ENCODE results near the gene SH3RF1.

Gene SH3RF1

DNA sequence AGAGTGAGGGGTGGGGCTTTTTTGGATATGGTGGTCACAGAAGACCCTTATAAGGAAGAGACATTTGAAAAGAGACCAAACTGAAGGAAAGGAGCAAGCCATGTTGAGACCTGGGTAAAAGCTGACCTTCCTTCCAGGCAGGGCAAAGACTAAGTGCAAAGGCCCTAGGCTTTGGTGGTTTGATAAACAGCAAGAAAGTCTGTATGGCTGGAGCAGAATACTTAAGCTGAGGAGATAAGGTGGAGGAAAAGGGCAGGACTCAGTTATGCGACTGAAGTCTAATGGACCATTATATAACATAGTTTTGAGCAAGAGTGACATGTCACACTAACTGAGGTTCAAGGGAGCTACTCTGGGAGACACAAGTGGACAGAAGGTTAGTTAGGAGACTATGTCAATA, 20.0 kb downstream of the SH3RF1 start:
- no peak for DNase-seq

DNA sequence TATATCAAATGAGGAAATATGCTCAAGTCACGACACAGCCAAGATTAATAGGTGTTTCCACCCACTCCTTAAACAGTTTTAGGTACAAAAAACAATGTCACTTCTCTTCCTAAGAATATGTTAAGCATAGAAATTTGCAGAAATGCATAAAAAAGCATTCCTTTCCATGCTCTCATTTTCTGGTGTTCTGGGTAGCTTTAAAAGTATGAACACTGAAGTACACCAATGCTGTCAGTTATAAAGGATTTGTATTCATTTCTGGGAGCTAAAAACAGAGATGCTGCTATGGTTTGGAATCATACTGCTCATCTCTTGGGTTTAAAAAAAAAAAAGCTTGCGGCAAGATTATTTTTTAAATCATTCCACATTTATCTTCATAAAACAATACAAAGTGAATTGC, 20.8 kb downstream of the SH3RF1 start:
- DNase-seq = no peak

DNA sequence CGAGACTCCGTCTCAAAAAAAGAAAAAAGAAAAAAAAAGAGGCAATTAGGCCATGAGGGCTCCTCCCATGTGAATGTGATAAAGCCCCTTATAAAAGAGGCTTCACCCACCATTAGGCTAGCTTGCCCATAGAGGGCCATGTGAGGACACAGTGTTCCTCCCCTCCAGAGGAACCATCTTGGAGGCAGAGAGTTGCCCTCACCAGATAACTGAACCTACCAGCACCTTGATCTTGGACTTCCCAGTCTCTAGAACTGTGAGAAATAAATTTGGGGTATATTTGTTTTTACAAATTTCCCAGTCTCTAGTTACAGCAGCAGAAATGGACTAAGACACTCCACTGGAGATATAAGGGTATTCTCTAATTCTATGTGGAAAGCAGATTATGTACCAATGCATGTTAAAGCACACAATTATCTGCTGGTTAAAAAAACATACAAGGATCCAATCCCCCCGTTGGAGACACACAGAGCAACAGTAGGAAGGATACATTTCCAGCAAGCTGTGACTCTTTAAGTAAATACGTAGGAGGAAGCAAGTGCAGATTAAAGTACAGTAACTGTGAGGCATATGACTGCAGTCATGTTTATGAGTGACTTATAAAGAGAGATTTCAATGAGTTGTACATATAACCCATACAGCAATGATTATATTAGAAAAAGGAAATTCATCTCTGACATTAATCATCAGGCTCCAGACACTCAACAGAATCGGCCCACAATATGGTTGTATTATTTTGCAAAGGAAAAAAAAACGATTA, 21.4 kb downstream of the SH3RF1 start:
- DNase-seq = no peak

DNA sequence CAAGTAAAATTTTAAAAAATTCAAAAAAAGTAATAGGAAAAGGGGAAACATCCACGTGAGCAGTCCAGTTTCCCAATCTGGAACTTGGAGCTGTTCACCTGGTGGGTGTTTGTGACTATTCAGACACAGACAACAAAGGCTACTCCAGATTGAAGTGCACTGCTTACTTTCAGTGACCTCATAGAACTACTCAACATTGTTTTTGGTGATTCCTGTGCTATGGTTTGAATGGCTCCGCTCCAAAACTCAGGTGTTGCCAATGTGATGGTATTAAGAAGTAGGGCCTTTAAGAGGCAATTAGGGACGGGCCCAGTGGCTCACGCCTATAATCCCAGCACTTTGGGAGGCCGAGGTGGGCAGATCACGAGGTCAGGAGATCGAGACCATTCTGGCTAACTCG, 22.1 kb downstream of the SH3RF1 start:
- no peak for DNase-seq

DNA sequence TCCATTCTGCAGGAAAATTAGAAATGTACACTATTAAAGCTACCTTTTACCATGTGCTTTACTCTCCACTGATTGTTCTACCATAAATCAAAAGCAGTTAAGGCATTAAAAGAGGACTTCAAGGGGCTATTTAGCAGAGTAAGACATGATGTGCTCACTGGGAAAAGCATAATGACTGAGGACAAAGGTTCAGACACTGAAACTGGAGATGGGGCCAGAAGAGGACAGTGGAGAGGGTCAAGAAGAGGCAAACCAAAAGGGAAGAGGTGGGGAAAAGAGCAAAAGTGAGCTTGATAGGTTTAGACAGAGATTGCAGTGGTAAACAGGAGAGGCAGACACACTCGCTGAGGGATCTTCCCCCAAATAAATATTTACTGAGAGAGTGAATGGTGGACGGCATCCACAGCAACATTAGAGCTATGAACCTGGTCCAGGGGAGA, 23.8 kb downstream of the SH3RF1 start:
- DNase-seq = no peak

DNA sequence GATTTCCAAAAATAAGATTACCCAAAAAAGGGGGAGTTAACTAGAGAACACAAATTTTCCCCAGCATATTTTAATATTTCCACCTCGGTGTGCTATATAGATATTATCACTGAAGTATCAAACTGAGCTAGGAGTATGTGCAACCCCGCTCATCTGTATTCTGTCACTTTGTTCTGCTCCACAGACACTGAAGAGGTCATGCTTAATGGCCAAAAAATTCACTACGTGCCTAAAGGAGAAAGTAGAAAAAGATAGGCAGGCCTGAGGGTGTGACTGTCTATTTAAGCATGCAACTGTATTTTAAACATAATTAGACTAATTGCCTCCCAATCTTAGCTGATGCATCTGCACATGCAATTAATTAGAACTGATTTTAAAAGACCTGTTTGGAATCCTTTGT, 24.5 kb downstream of the SH3RF1 start:
- no peak for DNase-seq

DNA sequence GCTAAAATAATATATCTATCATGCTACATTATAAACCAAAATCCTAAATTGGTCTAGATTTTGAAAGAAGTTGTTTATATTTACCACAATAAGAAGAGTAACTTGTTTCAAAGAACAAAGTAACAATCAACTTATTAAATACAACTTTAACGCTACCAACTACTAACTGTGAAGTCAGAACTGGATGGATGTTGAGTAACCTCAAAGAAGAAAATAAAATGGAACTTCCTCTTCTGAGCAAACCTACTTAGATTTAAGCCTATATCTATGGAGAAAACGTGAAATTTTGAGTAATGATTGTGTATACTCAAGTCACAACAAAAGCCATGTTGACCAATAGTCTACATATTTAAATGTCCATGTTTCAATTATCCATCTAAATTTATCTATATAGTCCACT, 25.7 kb downstream of the SH3RF1 start:
- no peak for DNase-seq

DNA sequence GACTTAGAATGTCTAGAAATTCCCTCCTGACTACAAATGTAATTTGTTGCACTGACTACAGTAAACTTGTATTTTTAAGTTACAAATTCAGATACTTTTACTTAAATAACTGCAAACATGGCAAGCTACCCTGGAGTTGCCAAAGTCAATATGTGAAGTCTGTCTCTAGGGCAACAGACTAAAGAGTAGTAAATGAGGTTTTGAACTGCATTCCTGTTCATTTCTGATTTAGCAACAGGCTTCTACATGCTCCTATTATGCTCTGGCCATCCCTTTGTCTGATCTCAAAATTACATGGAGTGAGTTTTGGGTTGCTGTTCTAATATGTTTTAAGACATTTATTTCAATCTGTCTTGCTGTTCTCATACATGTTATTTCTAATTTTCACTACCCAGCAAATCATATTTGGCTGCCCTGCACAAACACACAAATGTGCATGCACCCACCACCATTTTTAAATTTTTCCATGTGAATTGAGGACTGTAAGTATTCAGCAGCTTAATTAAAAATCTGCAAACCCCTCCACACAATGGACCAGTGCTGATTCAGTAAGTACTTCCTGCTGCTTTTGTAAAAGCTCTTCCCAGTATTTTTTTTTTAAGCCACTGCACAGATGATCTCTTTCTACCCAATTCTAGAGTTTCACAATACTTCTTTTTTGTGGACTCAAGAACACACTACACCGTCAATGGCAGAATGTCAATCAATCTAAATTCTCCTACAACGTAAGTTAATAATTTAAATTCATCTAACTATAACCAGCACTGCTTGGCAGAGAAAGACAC, 26.7 kb downstream of the SH3RF1 start:
- DNase-seq = no peak

DNA sequence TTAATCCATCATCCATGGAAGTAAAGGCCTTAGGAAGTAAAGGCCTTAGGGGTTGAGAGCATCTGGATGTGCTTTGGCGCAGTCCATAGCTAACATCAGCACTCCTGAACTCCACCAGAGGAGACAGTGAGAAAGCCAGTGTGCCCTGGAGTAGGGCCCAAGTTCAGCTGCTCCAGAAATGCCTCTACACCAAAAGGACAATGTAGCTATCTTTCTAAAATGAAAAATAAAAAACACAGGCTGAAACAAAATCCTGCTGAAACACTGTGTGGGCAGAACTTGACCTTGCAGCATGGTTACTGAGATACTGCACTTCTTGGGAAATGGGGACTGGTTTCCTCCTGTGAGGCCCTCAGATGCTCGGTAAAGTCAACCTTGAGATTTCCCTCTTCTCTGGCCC, 29.3 kb downstream of the SH3RF1 start:
- DNase-seq = no peak

DNA sequence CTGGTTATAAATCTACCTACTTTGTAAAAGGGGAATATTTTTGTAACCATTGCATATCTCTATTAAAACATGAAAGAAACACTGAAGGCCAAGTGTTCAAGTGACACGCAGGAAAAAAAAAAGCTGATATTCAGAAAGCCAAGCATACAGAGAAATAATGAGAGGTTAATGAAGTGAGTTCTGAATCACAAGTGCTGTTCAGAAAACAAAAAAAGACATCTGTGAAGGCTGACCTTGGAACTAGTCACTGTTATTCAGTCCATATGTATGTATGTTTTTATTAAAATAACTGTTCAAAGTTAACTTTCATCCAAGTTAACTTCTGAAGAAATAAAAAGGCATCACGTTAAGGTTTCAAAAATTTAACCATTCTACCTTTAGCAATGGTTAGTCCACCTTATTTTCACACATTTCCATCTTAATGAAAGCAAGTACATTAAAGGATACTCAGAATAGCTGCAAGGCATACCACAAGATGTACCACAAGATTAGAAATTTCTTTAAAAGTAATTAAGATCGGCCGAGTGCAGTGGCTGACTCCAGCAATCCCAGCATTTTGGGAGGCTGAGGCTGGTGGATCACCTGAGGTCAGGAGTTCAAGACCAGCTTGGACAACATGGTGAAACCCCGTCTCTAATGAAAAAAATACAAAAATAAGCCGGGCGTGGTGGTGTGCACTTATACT, 31.4 kb downstream of the SH3RF1 start:
- no peak for DNase-seq

DNA sequence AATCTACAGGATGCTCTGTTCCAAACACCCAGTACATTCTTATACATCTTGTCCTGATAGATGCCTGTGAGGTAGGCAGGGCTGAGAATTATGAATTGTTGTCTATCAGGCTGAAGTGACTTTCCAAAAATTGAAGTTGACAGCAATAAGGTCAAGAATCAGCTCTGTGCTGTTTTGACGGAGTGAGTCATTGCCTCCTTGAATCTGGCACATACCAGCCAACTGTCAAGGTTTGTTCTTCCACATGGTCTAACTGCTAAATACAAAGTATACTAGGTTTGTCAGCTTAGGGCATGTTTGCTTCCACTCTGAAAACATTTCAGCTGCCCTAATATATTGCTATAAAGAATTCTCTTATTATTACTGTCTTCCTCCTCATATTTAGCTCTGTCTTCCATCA, 32.3 kb downstream of the SH3RF1 start:
- no peak for DNase-seq

DNA sequence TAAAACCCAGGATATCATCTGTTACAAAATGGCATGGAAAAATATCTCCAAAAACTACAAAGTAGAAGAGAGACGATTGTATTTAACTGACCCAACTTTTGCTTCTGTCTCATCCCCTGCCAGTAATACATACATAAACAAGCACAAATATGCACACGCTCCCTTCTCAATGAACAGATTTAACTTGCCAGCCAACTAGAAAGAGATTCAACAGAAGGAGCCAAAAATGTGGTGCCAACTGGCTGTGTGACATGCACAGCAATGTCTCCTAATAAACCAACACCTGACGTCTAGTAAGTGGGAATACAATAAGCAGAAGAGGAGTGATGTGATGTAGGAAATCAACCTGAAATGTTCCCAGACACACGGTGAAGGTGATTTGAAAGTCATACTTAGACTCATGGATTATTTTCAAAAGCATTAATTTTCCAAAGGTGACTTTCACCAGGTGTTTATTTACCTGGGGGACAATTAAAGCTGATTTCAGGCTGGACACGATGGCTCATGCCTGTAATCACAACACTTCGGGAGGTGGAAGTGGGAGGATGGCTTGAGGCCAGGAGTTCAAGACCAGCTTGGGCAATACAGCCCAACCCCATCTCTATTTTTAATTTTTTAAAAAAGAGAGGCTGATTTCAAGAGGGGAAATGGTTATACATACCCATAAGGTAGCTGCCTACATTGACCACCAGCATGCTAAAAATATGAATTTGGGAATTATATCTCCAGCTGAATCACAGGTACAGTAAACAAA, 33.7 kb downstream of the SH3RF1 start:
- no peak for DNase-seq

DNA sequence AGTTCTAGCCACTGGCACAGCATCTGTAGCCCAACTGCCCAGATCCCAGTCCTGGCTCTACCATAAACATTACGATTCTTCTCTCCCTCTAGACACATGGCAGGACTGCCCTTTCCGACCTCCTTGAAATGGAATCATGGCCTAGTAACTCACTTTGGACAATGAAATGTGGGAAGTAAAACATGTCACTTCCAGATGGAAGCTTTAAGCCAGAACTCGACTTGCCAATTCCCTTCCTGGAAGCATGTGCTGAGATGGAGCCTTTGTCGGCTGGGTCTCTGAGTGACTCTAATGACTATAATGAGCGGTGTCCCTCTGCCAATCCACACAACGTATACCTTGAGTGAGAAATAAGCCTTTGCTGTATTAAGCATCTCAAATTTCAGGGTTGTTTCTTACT, 34.7 kb downstream of the SH3RF1 start:
- no peak for DNase-seq

DNA sequence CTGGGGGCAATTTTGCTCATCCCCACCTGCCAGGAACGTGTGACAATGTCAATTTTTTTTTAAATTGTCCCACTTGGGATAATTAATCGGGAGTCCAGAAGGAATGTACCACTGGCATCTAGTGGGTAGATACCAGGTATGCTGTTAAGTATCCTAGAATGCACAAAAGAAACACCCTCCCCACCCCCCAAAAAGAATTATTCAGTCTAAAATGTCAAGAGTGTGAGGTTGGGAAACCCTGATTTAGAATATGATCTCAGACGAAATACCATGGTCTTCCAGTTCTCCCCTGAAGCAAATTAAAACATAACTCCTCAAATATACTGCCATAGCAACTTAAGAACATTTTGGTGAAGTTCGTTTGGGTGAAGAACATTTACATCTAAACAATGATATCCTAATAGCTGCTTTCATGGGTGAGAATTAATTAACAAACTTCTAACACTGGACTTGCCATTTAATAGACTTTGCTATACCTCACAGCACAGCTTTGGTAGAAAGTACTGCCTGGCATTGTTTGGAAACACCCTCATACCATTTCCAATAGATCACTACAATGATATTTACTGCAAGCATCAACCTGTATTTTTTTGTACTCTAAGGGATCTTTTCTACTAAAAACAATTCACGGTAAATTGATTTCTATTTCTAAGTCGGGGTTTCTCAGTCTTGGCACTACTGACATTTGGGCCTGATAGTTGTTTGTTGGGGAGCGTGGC, 36.5 kb downstream of the SH3RF1 start:
- no peak for DNase-seq

DNA sequence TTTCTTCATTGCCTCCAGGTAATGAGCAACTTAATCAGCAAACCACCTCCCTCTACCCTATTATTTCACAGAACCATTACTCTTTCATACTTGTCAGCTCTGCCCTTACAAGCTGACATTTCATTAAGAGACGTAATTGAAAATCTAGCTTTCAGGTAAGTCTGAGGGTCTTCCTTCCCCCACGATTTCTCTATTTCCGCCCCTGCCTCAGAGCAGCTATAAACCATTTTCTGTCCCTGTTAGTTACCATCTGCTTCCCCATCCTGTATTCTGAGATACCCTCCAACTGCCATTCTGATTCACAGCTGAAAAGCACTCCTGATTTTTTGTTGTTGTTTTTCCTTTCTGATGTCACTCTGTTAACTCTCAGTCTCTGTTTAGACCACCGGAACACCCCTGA, 37.1 kb downstream of the SH3RF1 start:
- DNase-seq = no peak

DNA sequence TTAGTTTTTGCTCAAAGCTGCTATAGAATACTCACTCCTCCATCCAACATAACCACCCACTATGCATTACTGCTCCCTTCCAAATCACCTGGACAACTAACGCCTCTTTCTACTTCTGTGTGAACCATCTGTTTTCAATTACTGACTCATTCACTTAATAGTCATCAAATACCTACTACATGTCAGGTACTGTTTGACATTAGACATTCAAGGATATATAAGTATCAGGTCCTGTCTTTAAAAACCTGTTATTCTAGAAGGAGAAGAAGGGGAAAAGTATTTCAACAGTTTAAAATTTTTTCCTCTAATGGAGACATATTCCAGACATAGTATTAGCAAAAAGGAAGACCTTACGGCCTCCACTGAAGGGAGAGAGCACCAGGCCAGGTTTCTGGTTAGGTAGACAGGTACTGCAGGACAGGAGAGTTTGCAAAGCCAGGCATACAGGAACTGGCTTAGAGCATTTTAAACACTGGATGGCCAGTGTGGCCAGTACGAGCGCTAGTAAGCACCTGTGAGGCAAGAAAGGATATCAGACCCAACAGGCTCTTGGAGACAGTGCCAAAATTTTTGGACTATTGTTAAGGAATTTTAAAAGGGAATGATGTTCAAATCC, 39.0 kb downstream of the SH3RF1 start:
- DNase-seq = no peak

DNA sequence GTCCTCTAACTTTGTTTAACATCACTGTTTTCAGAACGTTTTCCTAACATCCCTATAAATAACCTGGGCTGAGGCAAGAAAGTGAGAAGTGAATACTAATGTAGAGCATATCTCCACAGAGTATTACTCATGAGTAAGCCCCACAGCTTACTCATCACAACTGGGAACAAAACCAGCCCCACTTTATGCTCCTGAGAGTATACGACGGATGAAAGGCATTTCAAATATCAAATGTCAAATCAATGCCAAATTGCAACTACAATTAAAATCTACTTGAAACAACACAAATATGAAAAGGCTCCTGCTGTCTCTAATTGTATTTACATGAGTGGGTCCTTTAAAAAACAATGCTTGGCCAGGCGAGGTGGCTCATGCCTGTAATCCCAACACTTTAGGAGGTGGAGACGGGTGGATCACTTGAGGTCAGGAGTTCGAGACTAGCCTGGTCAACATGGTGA, 41.2 kb downstream of the SH3RF1 start:
- DNase-seq = no peak

DNA sequence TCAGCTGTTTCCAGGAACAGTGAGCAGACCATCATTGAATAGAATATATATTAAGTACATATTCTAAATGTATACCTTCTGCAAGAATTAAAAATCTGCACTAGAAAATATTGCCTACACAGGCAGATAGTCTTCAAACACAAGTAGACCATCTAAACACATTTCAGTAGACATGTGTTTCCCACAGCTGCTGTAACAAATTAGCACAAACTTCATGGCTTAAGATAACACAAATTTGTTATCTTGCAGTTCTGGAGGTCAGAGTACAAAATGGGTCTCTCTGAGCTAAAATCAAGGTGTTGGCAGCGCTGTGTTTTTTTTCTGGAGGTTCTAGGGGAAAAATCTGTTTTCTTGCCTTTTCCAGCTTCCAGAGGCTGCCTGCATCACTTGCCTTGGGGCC, 42.7 kb downstream of the SH3RF1 start:
- no peak for DNase-seq

DNA sequence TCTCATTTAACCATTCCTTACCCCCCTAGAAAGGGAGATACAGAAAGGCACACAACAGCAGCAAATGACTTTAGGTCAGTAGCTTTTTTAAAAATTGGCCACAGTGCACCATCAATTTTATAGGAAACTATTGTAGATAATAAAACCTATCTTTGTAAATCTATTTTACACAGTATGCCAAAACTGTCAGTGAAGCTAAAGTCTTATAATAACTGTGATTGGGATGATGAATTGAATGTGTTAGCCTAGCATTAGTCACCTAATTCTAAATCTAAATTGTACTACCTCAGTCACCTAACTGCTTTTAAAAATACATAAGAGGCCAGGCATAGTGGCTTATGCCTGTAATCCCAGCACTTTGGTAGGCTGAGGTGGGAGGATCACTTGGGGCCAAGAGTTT, 44.2 kb downstream of the SH3RF1 start:
- DNase-seq = no peak

DNA sequence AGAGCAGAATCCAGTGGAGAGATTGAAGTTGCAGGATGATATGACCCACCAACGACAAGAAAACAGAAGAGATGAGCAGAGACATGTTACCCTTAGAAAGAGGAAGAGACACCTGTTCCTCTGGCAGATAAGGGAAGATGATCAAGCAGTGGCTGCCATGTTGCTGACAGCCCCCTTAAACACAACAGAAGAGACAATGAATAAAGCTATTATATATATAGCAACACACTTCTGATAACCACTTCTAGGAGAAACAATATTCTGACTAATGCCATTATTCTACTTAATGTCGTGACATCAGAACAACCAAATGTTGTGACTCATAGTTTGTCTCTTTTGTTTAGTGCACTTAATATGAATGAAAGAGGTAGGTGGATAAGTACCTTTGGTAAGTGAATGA, 44.9 kb downstream of the SH3RF1 start:
- no peak for DNase-seq

DNA sequence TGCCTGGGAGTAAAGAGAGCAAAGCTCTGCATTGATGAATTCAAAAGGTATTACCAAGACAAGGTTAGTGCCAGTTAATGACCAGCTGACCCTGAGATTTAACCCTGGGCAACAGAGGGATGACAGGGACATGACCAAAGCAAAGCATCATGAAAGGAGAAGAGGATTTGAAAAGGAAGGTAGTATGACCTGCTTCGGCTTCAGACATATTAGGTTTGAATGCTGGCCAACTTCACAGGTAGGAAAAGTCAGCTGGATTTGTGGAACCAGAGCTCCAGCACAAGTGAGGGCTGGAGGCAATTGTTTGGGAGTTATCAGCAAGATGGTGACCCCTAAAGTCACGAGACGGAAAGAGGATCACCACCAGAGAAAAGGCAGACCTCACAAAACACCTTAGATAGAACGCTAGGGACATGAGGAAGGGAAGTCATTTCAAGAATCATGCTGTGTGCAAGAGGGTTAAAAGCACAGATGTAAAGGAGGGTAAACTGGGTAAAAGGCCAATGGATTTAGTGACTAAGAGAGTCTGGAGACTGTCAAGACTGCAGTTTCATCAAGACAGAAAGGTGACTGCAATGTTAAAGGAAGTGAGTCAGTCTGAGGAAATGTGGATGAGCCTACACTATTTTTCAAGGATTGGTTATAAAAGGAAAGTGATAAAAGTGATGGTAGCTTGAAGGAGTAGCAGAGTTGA, 45.6 kb downstream of the SH3RF1 start:
- DNase-seq = no peak

Measured in NCI-H1930 (cell line).